Trophoblast cell (in vitro differentiated cells and primary cell): ENCODE results near the gene CD244.
"Not testable (repeated sequence)": the region's sequence is repeated elsewhere in the genome, so short reads cannot be mapped to it uniquely, and the experiment has no call there.

Experiments used
- DNase-seq, 2 donors: peaks; one replicate each; pipeline ENCODE4 v3.0.0-alpha.2; 2016
- H2AFZ ChIP-seq: 2 replicates; pipeline ENCODE4 v1.6.1; 2013; ENCODE audit warnings: low read length, moderate library complexity, mild to moderate bottlenecking; ENCODE audit not compliant: insufficient read depth, poor library complexity
- H2AK5ac ChIP-seq: 2 replicates; pipeline ENCODE4 v1.6.1; 2013; ENCODE audit warnings: mild to moderate bottlenecking, low read length
- H2BK120ac ChIP-seq: 2 replicates; pipeline ENCODE4 v1.6.1; 2013; ENCODE audit warnings: low read length, mild to moderate bottlenecking, moderate library complexity; ENCODE audit not compliant: insufficient read depth, poor library complexity
- H2BK12ac ChIP-seq: 2 replicates; pipeline ENCODE4 v1.6.1; 2013; ENCODE audit warnings: mild to moderate bottlenecking, low read length, moderate library complexity
- H2BK5ac ChIP-seq: 2 replicates; pipeline ENCODE4 v1.6.1; 2013; ENCODE audit warnings: low read length, low read depth, moderate library complexity, mild to moderate bottlenecking; ENCODE audit not compliant: poor library complexity
- H3K14ac ChIP-seq: 2 replicates; pipeline ENCODE4 v1.6.1; 2013; ENCODE audit warnings: mild to moderate bottlenecking, low read length
- H3K18ac ChIP-seq: 2 replicates; pipeline ENCODE4 v1.6.1; 2013; ENCODE audit warnings: mild to moderate bottlenecking, low read length
- H3K23ac ChIP-seq: 2 replicates; pipeline ENCODE4 v1.6.1; 2013; ENCODE audit warnings: low read length
- H3K27ac ChIP-seq: 2 replicates; pipeline ENCODE4 v1.5.1; 2013; ENCODE audit warnings: low read depth, mild to moderate bottlenecking, inconsistent platforms, low read length, moderate library complexity
- H3K27me3 ChIP-seq: 2 replicates; pipeline ENCODE4 v1.6.1; 2013; ENCODE audit warnings: inconsistent platforms, mild to moderate bottlenecking, low read length, moderate library complexity; ENCODE audit not compliant: insufficient read depth
- H3K36me3 ChIP-seq, 2 experiments: 1 replicate in 1 of 2; 2 replicates in 1 of 2; pipeline ENCODE4 v1.6.1; 2013; ENCODE audit warnings: low read length in 2 of 2, mild to moderate bottlenecking in 2 of 2, moderate library complexity in 1 of 2; ENCODE audit not compliant: insufficient read depth in 2 of 2, control insufficient read depth in 1 of 2
- H3K4ac ChIP-seq: 2 replicates; pipeline ENCODE4 v1.6.1; 2013; ENCODE audit warnings: low read depth, mild to moderate bottlenecking, low read length, moderate library complexity
- H3K4me1 ChIP-seq, 2 experiments: 1 replicate in 1 of 2; 2 replicates in 1 of 2; pipeline ENCODE4 v1.6.1; 2013; ENCODE audit warnings: low read length in 2 of 2, mild to moderate bottlenecking in 2 of 2, moderate library complexity in 1 of 2; ENCODE audit not compliant: insufficient read depth in 2 of 2, control insufficient read depth in 1 of 2
- H3K4me2 ChIP-seq: 2 replicates; pipeline ENCODE4 v1.6.1; 2013; ENCODE audit warnings: inconsistent platforms, mild to moderate bottlenecking, low read length, moderate library complexity
- H3K4me3 ChIP-seq: 2 replicates; pipeline ENCODE4 v1.5.1; 2013; ENCODE audit warnings: mild to moderate bottlenecking, low read depth, low read length, inconsistent platforms
- H3K79me1 ChIP-seq: one replicate; pipeline ENCODE4 v1.6.1; 2013; ENCODE audit warnings: low read length
- H3K79me2 ChIP-seq: 2 replicates; pipeline ENCODE4 v1.6.1; 2013; ENCODE audit warnings: low read length, mild to moderate bottlenecking; ENCODE audit not compliant: control insufficient read depth, insufficient read depth, poor library complexity
- H3K9ac ChIP-seq: 2 replicates; pipeline ENCODE4 v1.6.1; 2013; ENCODE audit warnings: mild to moderate bottlenecking, low read length
- H3K9me3 ChIP-seq: 2 replicates; pipeline ENCODE4 v1.6.1; 2013; ENCODE audit warnings: low read depth, mild to moderate bottlenecking, control low read depth, inconsistent platforms, low read length; ENCODE audit not compliant: insufficient read depth
- H4K12ac ChIP-seq: 2 replicates; pipeline ENCODE4 v1.6.1; 2013; ENCODE audit warnings: low read depth, mild to moderate bottlenecking, low read length, moderate library complexity
- H4K8ac ChIP-seq: 2 replicates; pipeline ENCODE4 v1.6.1; 2013; ENCODE audit warnings: low read depth, mild to moderate bottlenecking, low read length, moderate library complexity
- H4K91ac ChIP-seq: one replicate; pipeline ENCODE4 v1.6.1; 2013; ENCODE audit warnings: low read depth, mild to moderate bottlenecking, low read length, moderate library complexity
- WGBS: extraction: QIAGEN DNeasy Blood & Tissue Kit; methylation state at CpG from one replicate; pipeline ENCODE4 v1.1.7; 2013; ENCODE audit warnings: missing lambda C conversion rate; ENCODE audit not compliant: insufficient read length, insufficient coverage; ENCODE audit errors: extremely low coverage; 5-methylcytosine and 5-hydroxymethylcytosine counted together

The CD244 gene

GRCh38 chr1:160883581-160884513 lies 21.2 kb upstream of the CD244 start:
- no peak overlapping the region for H4K91ac ChIP-seq
- peaks cover 0 to 3% of the 10 kb centered on the region in 2 experiments for H3K4me1 ChIP-seq
- no peak overlapping the region for H2AFZ ChIP-seq
- no peaks in the 10 kb centered on the region for H3K27me3 ChIP-seq
- no peak overlapping the region for H2BK120ac ChIP-seq
- no peaks in the 10 kb centered on the region for H3K36me3 ChIP-seq
- no peaks in the 10 kb centered on the region for H3K79me1 ChIP-seq
- H3K4ac ChIP-seq = no peak overlapping the region
- WGBS = 100% methylated on average over 1 of the region's 13 CpGs
- DNase-seq = no peak
- H3K9me3 ChIP-seq = no peaks in the 10 kb centered on the region
- H3K27ac ChIP-seq = no peak overlapping the region
- H4K8ac ChIP-seq = no peak overlapping the region
- no peak overlapping the region for H3K23ac ChIP-seq
- H3K4me2 ChIP-seq = no peak overlapping the region
- no peak overlapping the region for H2AK5ac ChIP-seq
- no peak overlapping the region for H3K4me3 ChIP-seq
- no peaks in the 10 kb centered on the region for H3K79me2 ChIP-seq
- H3K9ac ChIP-seq = no peak overlapping the region
- no peak overlapping the region for H2BK5ac ChIP-seq
- no peak overlapping the region for H3K18ac ChIP-seq
- H3K14ac ChIP-seq = no peak overlapping the region
- no peak overlapping the region for H4K12ac ChIP-seq
- H2BK12ac ChIP-seq = no peak overlapping the region

DNA sequence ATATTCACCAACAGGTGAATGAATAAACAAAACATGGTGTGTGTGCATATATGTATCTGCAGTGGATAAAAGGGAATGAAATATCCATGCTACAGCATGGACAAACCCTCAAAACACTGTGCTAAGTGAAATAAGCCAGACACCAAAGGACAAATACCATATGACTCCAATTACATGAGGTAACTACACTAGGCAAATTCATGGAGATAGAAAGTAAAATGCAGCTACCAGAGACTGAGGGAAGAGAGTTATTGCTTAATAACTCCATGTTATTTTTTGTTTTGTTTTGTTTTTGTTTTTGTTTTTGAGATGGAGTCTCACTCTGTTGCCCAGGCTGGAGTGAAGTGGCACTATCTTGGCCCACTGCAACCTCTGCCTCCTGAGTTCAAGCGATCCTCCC lies 19.9 kb upstream of the CD244 start:
- no peak overlapping the region for H3K4ac ChIP-seq
- H2BK120ac ChIP-seq = no peak overlapping the region
- no peaks in the 10 kb centered on the region for H3K36me3 ChIP-seq
- peaks cover 0 to 5% of the 10 kb centered on the region in 2 experiments for H3K4me1 ChIP-seq
- H3K9ac ChIP-seq = no peak overlapping the region
- no peak overlapping the region for H3K23ac ChIP-seq
- H3K9me3 ChIP-seq = no peaks in the 10 kb centered on the region
- H3K79me2 ChIP-seq = no peaks in the 10 kb centered on the region
- H3K4me2 ChIP-seq = no peak overlapping the region
- no CpG with 5 or more reads among the region's 1 CpG for WGBS
- H4K12ac ChIP-seq = no peak overlapping the region
- no peak overlapping the region for H3K14ac ChIP-seq
- H3K27me3 ChIP-seq = no peaks in the 10 kb centered on the region
- H3K79me1 ChIP-seq = no peaks in the 10 kb centered on the region
- H3K27ac ChIP-seq = no peak overlapping the region
- H3K18ac ChIP-seq = no peak overlapping the region
- H2BK5ac ChIP-seq = no peak overlapping the region
- DNase-seq = no peak
- H3K4me3 ChIP-seq = no peak overlapping the region
- H4K8ac ChIP-seq = no peak overlapping the region
- H4K91ac ChIP-seq = no peak overlapping the region
- no peak overlapping the region for H2BK12ac ChIP-seq
- H2AK5ac ChIP-seq = no peak overlapping the region
- no peak overlapping the region for H2AFZ ChIP-seq

DNA sequence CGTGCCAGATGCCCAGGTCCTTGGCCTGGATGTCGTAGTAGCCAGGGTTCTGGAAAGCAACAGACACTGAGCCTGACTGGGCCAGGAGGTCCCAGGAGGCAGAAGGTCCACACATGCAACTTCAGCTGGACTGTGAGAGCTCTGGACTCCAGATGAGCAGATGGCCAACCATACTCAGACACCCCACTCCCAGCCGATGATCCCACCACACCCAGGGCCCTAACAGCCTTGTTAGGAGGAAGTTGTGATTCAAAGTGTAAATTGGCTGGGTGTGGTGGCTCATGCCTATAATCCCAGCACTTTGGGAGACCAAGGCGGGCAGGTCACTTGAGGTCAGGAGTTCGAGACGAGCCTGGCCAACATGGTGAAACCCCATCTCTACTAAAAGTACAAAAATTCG lies 18.6 kb upstream of the CD244 start:
- H2AK5ac ChIP-seq, H3K4me2 ChIP-seq, H4K91ac ChIP-seq, H2BK5ac ChIP-seq, H2BK120ac ChIP-seq, H3K27ac ChIP-seq, H3K9ac ChIP-seq, H3K18ac ChIP-seq, H3K4me3 ChIP-seq, H3K9me3 ChIP-seq, H3K4ac ChIP-seq, H2BK12ac ChIP-seq, H3K36me3 ChIP-seq, H3K14ac ChIP-seq, H3K79me2 ChIP-seq, H2AFZ ChIP-seq, H3K4me1 ChIP-seq, H4K8ac ChIP-seq, DNase-seq, H3K23ac ChIP-seq, H4K12ac ChIP-seq, H3K27me3 ChIP-seq, H3K79me1 ChIP-seq: not testable (repeated sequence)
- no CpG with 5 or more reads among the region's 7 CpGs for WGBS

DNA sequence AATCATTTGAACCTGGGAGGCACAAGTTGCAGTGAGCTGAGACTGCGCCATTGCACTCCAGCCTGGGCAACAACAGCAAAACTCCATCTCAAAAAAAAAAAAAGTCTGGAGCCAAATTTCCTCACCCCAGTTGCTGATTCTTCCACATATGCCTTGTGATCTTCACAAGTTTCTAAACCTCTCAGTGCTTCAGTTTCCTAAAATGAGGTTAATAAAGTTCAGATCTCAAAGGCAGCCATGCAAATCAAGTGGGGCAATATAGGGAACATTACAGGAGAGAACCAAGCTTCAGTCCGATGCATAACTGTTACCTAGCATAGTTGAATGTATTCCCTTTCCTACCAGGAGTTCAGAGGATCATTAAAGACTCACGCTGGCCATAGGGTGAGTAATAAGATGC lies 17.5 kb upstream of the CD244 start:
- H2BK5ac ChIP-seq = no peak overlapping the region
- no peak overlapping the region for H2BK120ac ChIP-seq
- H3K79me1 ChIP-seq = no peaks in the 10 kb centered on the region
- H3K27me3 ChIP-seq = no peaks in the 10 kb centered on the region
- H4K91ac ChIP-seq = no peak overlapping the region
- no peak overlapping the region for H3K4me2 ChIP-seq
- DNase-seq = no peak
- H3K4ac ChIP-seq = no peak overlapping the region
- H3K4me3 ChIP-seq = no peak overlapping the region
- H3K9me3 ChIP-seq = no peaks in the 10 kb centered on the region
- H4K8ac ChIP-seq = no peak overlapping the region
- H3K9ac ChIP-seq = no peak overlapping the region
- H2AK5ac ChIP-seq = no peak overlapping the region
- H3K4me1 ChIP-seq = peaks cover 0 to 5% of the 10 kb centered on the region in 2 experiments
- no peak overlapping the region for H3K23ac ChIP-seq
- H2BK12ac ChIP-seq = no peak overlapping the region
- no peak overlapping the region for H2AFZ ChIP-seq
- no peak overlapping the region for H3K27ac ChIP-seq
- no peak overlapping the region for H4K12ac ChIP-seq
- WGBS = no CpG with 5 or more reads among the region's 3 CpGs
- H3K79me2 ChIP-seq = no peaks in the 10 kb centered on the region
- no peak overlapping the region for H3K18ac ChIP-seq
- H3K14ac ChIP-seq = no peak overlapping the region
- no peaks in the 10 kb centered on the region for H3K36me3 ChIP-seq
